GM19025 (cell line): ENCODE measurements around the gene UBA3.

ENCODE experiments used
- ATAC-seq: cut with Tn5 transposase; IDR thresholded peaks from one replicate; pipeline ENCODE4 v1.9.1; 2021; ENCODE audit warnings: mild to moderate bottlenecking, low read depth, moderate library complexity; ENCODE audit not compliant: unreplicated experiment

The UBA3 gene

DNA sequence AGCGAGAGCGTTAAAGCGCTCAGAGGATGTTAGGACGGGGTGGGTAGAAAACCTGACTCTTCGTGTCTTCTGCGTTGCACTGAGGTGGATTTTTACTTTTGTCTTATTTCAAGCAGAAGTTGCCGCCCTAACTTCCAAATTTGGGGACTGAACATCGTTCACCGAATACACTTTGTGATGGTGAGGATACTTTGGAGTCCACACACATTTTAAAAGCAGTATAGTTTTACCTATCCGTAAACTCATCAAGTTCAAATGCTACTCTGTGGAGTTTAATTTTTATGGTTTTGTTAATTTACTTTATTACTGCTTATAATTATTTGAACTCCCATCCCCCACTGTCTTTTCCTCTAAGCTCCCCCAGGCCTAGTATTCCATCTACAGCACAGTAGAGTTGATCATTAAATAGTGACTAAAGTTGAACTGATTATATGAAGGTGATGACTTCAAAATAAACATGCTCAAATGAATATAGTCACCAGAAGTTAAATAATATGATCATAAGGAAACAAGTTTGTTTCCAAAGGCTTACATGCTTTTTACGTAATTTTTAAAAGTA lies 66.1 kb downstream of the UBA3 start:
- ATAC-seq, result no peak

DNA sequence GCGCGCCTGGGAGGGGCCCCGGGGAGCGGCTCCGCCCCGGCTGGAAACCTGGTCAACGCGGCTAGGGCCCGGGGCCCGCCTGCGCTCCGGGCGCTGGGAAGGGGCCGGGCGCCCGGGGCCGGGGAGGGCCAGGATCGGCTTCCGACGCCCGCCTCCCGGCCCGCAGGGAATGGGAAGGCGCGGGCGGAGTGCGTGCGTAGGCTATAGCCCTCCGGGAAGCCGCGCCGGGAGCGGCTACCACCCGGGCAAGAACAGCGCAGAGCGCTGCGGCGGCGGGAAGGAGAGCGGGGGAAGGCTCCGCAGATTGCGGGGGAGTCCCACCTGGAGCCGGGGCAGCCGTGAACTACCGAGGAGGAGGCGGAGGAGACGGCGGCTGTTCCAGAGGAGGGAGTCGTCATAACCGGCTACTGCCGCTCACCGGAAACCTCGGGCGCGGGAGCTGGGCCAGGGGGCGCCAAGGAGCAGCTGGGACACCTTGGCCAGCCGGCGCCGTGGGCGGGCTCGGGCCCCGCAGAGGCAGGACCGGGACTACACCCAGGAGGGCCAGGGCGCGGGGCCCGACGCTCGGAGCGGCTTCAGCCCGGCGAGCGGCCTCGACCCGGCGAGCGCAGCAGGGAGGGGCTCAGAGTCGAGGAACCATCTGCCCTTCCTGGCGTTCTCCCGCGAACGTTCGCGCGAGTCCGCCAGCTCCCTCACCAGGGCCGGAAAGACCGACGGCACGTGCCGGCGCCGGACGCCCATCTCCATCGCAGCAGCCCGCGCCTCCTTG lies 66.7 kb downstream of the UBA3 start, which contains the start of gene EOGT:
TSS of gene EOGT (minus strand) at position 432 of the 769 bp plus-strand sequence. CDS start 3,838 bp downstream, outside the sequence.
- ATAC-seq, result peak; percentile 79

DNA sequence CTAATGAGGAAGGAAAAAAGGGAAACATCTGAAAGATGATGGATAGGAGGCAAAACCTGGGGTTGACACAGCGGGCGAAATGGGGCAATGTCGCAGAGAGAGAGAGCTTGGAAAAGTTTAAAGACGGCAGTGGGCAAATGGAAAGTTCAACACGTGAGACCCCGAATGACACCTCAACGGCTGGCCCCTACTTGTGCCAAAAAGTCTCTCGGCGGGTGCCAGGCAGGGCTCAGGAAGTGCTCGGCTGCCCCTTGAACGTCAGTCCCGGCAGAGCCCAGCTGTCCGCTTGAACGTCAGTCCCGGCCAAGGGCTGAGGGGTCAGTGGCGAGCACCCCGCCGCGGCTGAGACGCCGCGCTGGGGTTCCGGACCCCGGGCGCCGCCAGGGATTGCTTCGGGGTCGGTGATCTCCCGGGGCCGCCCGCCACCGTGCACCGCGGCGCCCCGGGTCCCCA lies 67.3 kb downstream of the UBA3 start:
- ATAC-seq, result peak; percentile 31

DNA sequence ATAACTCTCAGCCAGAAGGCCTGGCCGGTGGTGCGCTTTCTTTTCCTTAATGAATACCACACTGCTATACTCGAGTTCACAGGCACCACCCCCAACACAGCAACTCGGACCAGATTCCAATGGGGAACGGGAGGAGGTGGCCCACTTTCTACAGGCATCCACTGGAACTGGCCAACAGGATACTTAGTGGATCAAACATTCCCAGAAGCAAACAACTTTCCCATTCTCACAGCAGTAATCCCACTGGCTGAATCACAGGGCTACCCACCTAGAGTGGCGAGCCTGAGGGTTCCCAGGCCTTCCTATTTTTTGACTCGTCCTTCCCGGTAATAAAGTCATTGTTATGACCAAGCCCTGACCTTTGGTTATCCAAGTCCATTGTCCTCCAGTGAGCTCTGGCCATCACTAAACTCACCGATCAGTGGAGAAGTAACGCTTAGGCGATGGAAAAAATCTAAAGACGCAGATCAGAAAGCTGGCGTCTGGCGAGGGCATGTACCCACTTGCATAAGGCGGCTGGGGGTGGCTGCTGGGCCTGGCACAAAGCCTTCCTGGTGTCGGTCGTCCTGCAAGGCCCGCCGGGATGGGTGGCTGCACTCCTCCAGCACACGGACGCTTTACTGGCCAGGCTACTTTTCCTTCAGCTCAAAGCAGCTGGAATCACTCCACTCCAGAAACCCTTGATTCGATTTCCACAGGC lies 67.9 kb downstream of the UBA3 start:
- no peak for ATAC-seq

DNA sequence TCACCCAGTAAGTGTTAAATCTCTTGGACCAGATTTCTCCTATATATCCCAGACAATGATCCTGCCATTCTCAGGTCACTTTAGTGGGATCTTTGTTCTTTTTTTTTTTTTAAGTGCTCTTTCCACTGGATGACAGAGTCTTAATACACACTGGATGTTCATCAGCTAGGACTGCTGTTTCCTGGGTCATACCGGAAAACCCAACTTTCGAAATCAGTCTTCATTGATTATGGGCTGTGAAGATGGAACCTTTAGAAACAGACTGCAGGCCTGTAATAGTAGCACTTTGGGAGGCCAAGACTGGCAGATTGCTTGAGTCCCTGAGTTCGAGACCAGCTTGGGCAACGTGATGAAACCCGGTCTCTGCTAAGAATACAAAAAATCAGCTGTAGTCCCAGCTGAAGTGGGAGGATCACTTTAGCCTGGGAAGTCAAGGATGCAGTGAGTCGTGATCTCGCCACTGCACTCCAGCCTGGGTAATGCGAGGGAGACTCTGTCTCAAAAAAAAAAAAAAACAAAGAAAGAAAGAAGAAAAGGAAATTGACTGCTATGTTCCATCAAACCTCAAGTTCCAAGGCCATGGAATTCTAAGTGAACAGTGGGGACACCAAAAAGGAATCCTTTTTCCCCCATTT lies 69.0 kb downstream of the UBA3 start:
- ATAC-seq, result no peak

DNA sequence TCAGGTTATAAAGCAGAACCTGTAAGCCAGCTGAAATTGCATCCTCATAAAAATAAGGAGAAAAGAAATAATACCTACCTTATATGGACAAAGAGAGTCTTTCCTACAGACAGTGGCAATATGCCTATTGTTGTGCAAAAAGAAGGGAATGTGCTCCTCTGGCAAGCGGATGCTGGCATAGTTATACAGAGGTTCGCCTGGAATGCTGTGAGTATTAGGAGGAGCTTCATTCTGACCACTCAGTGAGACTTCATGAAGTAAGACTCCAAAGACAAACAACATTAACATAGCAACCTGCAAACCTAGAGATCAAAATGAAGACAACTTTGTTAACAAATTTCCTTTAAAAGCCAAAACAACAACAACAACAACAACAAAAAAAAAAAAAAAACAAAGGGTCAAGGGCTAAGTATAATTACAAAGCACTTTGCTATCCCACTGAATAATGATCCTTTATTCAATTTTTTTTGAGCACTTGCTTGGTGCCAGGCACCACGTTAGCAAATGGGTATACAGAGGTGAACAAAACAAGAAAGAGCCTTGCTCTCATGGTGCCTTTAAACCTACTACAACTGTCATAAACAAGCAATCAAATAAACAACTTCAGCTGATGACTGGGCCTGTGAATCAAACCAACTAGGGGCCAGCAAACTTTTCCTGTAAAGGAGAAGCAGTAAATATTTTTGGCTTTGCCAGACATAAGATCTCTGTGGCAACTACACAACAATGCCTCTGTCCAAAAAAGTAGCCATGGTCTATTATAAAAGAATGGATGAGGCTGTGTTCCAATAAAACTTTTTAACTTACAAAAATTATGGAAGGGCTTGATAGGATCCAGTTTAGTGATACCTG lies 70.4 kb downstream of the UBA3 start:
- ATAC-seq, result no peak

DNA sequence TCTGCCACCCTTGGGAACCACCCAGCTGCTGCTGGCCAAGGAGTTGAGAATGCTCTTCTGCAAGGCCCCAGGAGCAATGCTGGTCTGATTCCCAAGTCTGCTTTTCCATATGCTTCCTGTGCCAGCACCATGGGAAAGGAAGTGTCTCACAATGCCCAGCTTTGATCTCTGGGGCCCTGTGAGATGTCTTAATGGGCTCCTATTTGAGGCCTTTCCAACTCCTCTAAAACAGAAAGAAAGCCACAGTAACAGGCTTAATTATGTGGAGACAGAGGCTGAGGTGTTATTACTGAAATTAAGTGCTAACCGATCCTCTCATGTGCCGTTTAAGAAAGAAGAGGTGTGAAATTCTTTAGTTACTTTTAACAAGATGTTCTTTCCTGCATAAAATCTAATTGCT lies 71.2 kb downstream of the UBA3 start:
- ATAC-seq, result no peak

DNA sequence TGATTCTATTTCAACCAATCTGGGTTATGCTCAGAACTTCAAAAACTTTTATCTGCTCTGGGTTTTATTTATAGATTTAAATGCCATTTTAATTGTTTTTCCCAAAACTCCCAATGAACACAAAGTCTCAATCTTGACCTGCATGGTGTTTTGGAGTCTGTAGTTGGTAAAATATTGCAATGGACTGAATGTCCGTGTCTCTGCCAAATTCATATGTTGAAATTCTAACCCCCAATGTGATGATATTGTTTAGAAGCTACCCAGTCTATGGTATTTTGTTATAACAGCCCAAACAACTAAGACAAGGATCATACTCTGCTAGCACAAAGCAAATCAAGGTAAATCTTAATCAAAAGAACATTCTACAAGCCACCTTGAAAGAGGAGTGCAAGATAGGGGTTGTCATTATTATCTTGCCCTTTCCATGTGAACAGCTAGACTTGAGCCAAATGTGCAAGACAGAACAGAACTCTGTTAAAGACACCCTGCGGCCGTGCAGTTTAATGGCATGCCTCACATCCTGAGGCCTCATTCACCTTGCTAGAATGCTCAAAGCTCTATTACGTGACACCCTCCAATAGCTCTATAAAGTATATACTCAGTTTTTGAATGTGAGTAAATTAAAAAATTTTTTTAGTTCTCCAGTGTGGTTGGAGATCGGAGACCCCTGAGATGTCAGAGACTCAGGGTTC lies 74.2 kb downstream of the UBA3 start:
- no peak for ATAC-seq

DNA sequence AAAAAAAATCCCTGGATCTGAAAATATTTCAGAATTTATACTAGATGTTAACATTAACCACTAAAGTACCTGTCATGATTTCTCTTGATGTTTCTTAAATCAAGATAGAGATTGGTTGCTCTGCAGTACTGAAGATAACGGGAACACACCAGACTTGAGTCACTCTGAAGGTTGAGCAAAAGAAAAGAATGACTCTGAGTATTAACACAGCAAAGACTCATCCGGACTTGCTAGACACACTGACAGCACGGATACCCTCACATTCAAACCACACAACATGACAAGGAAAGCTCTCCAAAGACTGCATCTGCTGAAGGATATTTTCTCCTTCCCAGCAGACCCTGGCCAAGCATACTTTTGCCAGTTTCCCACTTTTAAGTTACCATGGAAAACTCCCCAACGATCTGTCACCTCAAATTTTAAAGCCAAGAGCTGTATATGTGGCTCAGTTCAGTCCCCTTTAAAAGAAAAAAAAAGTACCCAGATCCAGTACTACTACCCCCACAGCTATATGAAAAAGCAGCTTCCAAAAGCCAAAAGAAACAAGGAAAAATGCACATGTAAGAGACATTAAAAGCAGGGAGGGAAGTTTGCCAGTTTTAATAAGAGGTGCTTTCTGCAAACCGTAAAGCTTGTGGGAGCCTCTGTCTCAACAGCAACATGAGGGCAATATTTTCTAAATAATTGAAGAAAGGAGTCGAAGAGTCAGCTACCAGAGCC lies 74.9 kb downstream of the UBA3 start:
- no peak for ATAC-seq
